AG09309 (cell line): ENCODE data around the gene FOXA3.

ENCODE experiments used
- DNase-seq: peaks from one replicate; pipeline ENCODE4 v3.0.0-alpha.2; 2010; ENCODE audit warnings: low read depth
- H3K4me3 ChIP-seq: 2 replicates; pipeline ENCODE4 v1.5.1; 2011; ENCODE audit warnings: mild to moderate bottlenecking, low read depth, low read length, moderate library complexity; ENCODE audit not compliant: control insufficient read depth
- CTCF ChIP-seq: IDR thresholded peaks from 2 replicates; pipeline ENCODE4 v1.5.1; 2011; ENCODE audit warnings: mild to moderate bottlenecking, low read depth, low read length, inconsistent platforms; ENCODE audit not compliant: insufficient read depth, control insufficient read depth; ENCODE audit errors: missing control alignments

FOXA3 gene

GRCh38 chr19:45873219-45873772 lies 9.2 kb downstream of the FOXA3 start:
- no peak for TF ChIP-seq CTCF

DNA sequence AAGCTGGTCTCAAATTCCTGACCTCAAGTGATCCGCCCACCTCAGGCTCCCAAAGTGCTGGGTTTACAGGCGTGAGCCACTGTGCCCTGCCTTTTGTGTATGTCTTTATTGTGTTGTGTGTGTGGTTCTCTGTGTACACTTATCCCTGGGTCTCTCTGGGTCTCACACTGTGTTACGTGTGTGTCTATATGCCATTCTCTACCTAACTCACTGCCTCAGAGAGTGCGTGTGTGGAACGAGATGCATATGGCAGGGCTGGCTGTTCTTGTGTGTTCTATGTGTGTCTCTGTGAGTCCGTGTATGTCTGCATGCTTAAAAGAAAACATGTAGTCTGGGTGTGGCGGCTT lies 10.5 kb downstream of the FOXA3 start:
- H3K4me3 ChIP-seq, result no peak overlapping the region
- TF ChIP-seq CTCF, result no peak
- DNase-seq, result no peak

More at GRCh38 chr19:45873219-45873772, 9.2 kb downstream of the FOXA3 start:
- no peak for DNase-seq
- no peak overlapping the region for H3K4me3 ChIP-seq

- no peak for DNase-seq
These were observed 12.0 kb downstream of the FOXA3 start for GRCh38 chr19:45876161-45876410.

DNA sequence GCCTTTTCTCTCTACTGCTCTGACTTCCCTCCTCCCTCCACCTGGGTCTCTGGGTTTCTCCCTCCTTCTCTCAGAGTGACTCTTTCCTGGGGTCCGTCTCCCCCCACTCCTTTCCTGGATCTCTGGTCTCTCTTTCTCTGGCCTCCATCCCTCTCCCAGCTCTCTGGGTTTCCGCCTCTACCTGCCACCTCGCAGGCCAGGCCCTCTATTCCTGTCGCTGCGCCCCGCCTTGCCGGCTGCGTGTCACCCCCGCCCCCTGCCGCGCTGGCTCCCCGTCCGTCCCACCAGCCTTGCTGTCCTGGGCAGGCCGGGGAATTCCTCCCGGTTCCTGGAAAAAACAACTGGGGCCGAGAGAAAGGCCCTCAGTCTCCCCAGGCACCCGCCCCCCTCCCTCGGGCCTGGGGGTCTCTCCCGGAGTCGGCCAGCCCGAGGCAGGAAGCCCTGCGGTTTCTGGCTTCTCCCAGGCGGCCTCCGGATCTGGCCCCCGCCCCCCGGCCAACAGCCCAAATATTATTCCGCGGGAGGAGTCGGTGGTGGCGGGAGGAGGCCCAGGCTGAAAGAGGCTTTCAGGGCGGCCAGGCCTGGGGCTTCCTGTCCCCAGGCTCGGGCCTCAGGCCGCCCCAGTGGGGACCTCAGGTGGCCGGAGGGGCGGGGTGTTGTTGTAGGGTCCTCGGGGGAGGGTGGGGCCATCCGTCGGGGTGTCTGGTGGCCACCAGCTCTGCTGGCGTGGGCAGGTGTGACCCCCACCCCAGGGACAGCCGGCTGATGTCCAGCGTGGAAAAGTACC lies 12.5 kb downstream of the FOXA3 start:
- no peak for TF ChIP-seq CTCF
- no peak overlapping the region for H3K4me3 ChIP-seq
- DNase-seq, result no peak

More at GRCh38 chr19:45876161-45876410, 12.0 kb downstream of the FOXA3 start:
- no peak overlapping the region for H3K4me3 ChIP-seq
- TF ChIP-seq CTCF, result no peak

DNA sequence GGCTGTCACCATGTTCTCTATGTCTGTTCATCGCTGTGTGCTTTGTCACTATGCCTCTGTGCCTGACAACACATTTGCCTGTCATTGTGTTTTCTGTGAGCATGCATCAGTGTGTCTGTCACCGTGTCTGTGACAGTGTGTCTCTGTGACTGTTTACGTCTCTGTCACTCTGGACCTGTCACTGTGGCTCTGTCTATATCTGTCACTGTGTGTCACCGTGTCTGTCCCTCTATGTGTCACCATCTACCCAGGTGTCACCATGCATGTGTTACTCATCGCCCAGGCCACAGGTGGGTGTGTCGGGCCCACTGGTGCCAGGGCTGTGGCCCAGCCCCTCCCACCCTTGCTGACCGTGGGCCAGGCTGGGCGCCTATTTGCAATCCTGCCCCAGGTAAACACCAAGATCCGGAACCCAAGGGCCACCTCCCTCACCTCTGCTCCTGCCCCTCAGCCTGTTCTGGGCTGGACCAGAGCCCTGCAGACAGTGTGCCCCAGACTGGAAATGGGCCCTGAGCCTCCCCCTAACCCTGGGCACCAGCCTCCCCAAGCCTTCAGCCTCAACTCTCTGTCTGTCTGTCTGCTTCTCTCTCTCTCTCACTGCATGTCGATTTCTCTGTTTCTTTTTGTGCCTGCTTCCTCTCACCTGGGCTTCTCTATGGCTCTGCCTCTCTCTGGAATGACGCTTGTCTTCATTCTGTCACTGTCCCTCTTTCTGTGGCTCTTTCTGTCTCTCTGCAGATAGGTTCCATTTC lies 14.1 kb downstream of the FOXA3 start:
- no peak for TF ChIP-seq CTCF
- H3K4me3 ChIP-seq, result no peak overlapping the region
- no peak for DNase-seq

GRCh38 chr19:45879055-45879454 lies 14.9 kb downstream of the FOXA3 start:
- DNase-seq, result no peak
- H3K4me3 ChIP-seq, result no peak overlapping the region
- TF ChIP-seq CTCF, result no peak
